ENCODE data around the gene PRXL2B.
"Not testable (repeated sequence)": the region's sequence is repeated elsewhere in the genome, so short reads cannot be mapped to it uniquely, and the experiment has no call there.

Gene PRXL2B

GRCh38 chr1:2611031-2611501, 24.5 kb downstream of the PRXL2B start:
- no peak for DNase-seq (ENCODE audit: low read depth in 2 of 3, low spot score in 2 of 3)

- no peak for DNase-seq (ENCODE audit: low read depth in 2 of 3, low spot score in 2 of 3)
These were observed 25.3 kb downstream of the PRXL2B start for GRCh38 chr1:2611621-2612437.

GRCh38 chr1:2612591-2613365, 26.2 kb downstream of the PRXL2B start:
- DNase-seq (ENCODE audit: low read depth in 2 of 3, low spot score in 2 of 3), result no peak

- no peak for DNase-seq (ENCODE audit: low read depth in 2 of 3, low spot score in 2 of 3)
These were observed 27.6 kb downstream of the PRXL2B start for GRCh38 chr1:2614145-2614544.

- DNase-seq (ENCODE audit: low read depth in 2 of 3, low spot score in 2 of 3), result no peak
These were observed 31.4 kb downstream of the PRXL2B start for GRCh38 chr1:2617971-2618470.

GRCh38 chr1:2623571-2624337, 37.2 kb downstream of the PRXL2B start:
- no peak for DNase-seq (ENCODE audit: low read depth in 2 of 3, low spot score in 2 of 3)

- DNase-seq (ENCODE audit: low read depth in 2 of 3, low spot score in 2 of 3), result no peak
These were observed 38.2 kb downstream of the PRXL2B start for GRCh38 chr1:2624735-2625300.

- DNase-seq (ENCODE audit: low read depth in 2 of 3, low spot score in 2 of 3), result no peak
These were observed 38.7 kb downstream of the PRXL2B start for GRCh38 chr1:2625311-2625710.

GRCh38 chr1:2625748-2626147, 39.2 kb downstream of the PRXL2B start:
- not testable (repeated sequence) for DNase-seq (ENCODE audit: low read depth in 2 of 3, low spot score in 2 of 3)

GRCh38 chr1:2627746-2628145, 41.2 kb downstream of the PRXL2B start:
- no peak for DNase-seq (ENCODE audit: low read depth in 2 of 3, low spot score in 2 of 3)

- DNase-seq (ENCODE audit: low read depth in 2 of 3, low spot score in 2 of 3), result no peak
These were observed 41.8 kb downstream of the PRXL2B start for GRCh38 chr1:2628191-2628932.

GRCh38 chr1:2628933-2629626, 42.5 kb downstream of the PRXL2B start:
- DNase-seq (ENCODE audit: low read depth in 2 of 3, low spot score in 2 of 3), result no peak

GRCh38 chr1:2629627-2630497, 43.3 kb downstream of the PRXL2B start:
- no peak for DNase-seq (ENCODE audit: low read depth in 2 of 3, low spot score in 2 of 3)

- DNase-seq (ENCODE audit: low read depth in 2 of 3, low spot score in 2 of 3), result no peak
These were observed 44.0 kb downstream of the PRXL2B start for GRCh38 chr1:2630498-2631135.

- DNase-seq (ENCODE audit: low read depth in 2 of 3, low spot score in 2 of 3), result no peak
These were observed 44.8 kb downstream of the PRXL2B start for GRCh38 chr1:2631136-2632050.

GRCh38 chr1:2632051-2632430, 45.5 kb downstream of the PRXL2B start:
- DNase-seq (ENCODE audit: low read depth in 2 of 3, low spot score in 2 of 3), result no peak
